ENCODE measurements around the gene PRAC2. TPM values are rescaled to one million over a fixed set of nuclear protein-coding genes. Genes with fewer than 3 reads are reported as not detected.
A peak's percentile ranks its signal among the peaks of the same experiment; 100 is the strongest.

Gene PRAC2
- total and polyA plus RNA-seq, 11 donors = not detected

GRCh38 chr17:48757524-48757961 lies 34.6 kb downstream of the PRAC2 start:
- H3K9me3 ChIP-seq = no peaks in the 10 kb centered on the region
- no peak overlapping the region for H3K27ac ChIP-seq
- H3K27me3 ChIP-seq = peaks cover 38 to 99% (median 88%) of the 10 kb centered on the region in 9 donors
- DNase-seq (no peak), ATAC-seq (no peak)
- 41 to 55% (median 48%) methylated on average over 2 of the region's 2 CpGs for WGBS, 4 donors
- no peak for TF ChIP-seq CTCF (IDR thresholded peaks at IDR 0.05)
- TF ChIP-seq POLR2A (IDR thresholded peaks at IDR 0.05) = no peak
- no peaks in the 10 kb centered on the region for H3K36me3 ChIP-seq
- H3K4me1 ChIP-seq = peaks cover 0 to 35% (median 0%) of the 10 kb centered on the region in 12 donors
- H3K4me3 ChIP-seq = no peak overlapping the region
- intact Hi-C loops (cut with DNase I) = no loop called here

GRCh38 chr17:48759288-48759687 lies 36.3 kb downstream of the PRAC2 start:
- DNase-seq (no peak), ATAC-seq (no peak)
- H3K9me3 ChIP-seq = no peaks in the 10 kb centered on the region
- intact Hi-C loops (cut with DNase I) = no loop called here
- H3K4me3 ChIP-seq = no peak overlapping the region
- TF ChIP-seq CTCF (IDR thresholded peaks at IDR 0.05) (no peak), POLR2A (IDR thresholded peaks at IDR 0.05) (no peak)
- no peak overlapping the region for H3K27ac ChIP-seq
- no peaks in the 10 kb centered on the region for H3K36me3 ChIP-seq
- peaks cover 25 to 99% (median 70%) of the 10 kb centered on the region in 9 donors for H3K27me3 ChIP-seq
- H3K4me1 ChIP-seq = peaks cover 0 to 20% (median 0%) of the 10 kb centered on the region in 12 donors

- ATAC-seq (peak in 3 of 4 donors; percentile 20 to 54 (median 49)), DNase-seq (no peak)
- no peak overlapping the region for H3K27ac ChIP-seq
- 17 to 26% (median 24%) methylated on average over 4 of the region's 4 CpGs for WGBS, 4 donors
- no peak for TF ChIP-seq CTCF (IDR thresholded peaks at IDR 0.05)
- no peak for TF ChIP-seq POLR2A (IDR thresholded peaks at IDR 0.05)
- H3K27me3 ChIP-seq = peaks cover 14 to 94% (median 59%) of the 10 kb centered on the region in 9 donors
- no peaks in the 10 kb centered on the region for H3K9me3 ChIP-seq
- H3K36me3 ChIP-seq = no peaks in the 10 kb centered on the region
- intact Hi-C loops (cut with DNase I) = no loop called here
- H3K4me1 ChIP-seq = peaks cover 0 to 9% (median 0%) of the 10 kb centered on the region in 12 donors
- H3K4me3 ChIP-seq = no peak overlapping the region
Measured at GRCh38 chr17:48760411-48760810, 37.4 kb downstream of the PRAC2 start.

GRCh38 chr17:48761114-48761513 lies 38.1 kb downstream of the PRAC2 start:
- Histone ChIP-seq H3K27me3 (peaks cover 7 to 90% (median 52%) of the 10 kb centered on the region in 9 donors), H3K4me3 (no peak overlapping the region), H3K36me3 (no peaks in the 10 kb centered on the region), H3K27ac (no peak overlapping the region), H3K9me3 (no peaks in the 10 kb centered on the region), H3K4me1 (peaks cover 0 to 4% (median 0%) of the 10 kb centered on the region in 12 donors)
- DNase-seq (no peak), ATAC-seq (no peak)
- no peak for TF ChIP-seq POLR2A (IDR thresholded peaks at IDR 0.05)
- TF ChIP-seq CTCF (IDR thresholded peaks at IDR 0.05) = no peak
- intact Hi-C loops (cut with DNase I) = no loop called here
- 65 to 93% (median 76%) methylated on average over 6 of the region's 6 CpGs for WGBS, 4 donors
